ELF-1 (cell line): ENCODE data around the gene TSR3.

Experiments
- DNase-seq: peaks from one replicate; pipeline ENCODE4 v3.0.0-alpha.2; 2016; ENCODE audit warnings: low read depth, low spot score

Gene TSR3

GRCh38 chr16:1351582-1352362, at the start of gene TSR3, which contains the start of gene GNPTG:
Gene TSR3 (minus strand): TSS chr16:1351878. CDS start chr16:1351804, 74 bp downstream.
Gene GNPTG (plus strand): TSS chr16:1351931. CDS start chr16:1351966, 35 bp downstream.
- peak; percentile 75 for DNase-seq

GRCh38 chr16:1401061-1401757, 49.5 kb upstream of the TSR3 start:
- no peak for DNase-seq

GRCh38 chr16:1398826-1399581, 47.3 kb upstream of the TSR3 start:
- no peak for DNase-seq

GRCh38 chr16:1398351-1398750, 46.7 kb upstream of the TSR3 start:
- no peak for DNase-seq

GRCh38 chr16:1397779-1398178, 46.1 kb upstream of the TSR3 start:
- DNase-seq, result no peak

- DNase-seq, result no peak
Observed at GRCh38 chr16:1395444-1396031, 43.9 kb upstream of the TSR3 start.

DNA sequence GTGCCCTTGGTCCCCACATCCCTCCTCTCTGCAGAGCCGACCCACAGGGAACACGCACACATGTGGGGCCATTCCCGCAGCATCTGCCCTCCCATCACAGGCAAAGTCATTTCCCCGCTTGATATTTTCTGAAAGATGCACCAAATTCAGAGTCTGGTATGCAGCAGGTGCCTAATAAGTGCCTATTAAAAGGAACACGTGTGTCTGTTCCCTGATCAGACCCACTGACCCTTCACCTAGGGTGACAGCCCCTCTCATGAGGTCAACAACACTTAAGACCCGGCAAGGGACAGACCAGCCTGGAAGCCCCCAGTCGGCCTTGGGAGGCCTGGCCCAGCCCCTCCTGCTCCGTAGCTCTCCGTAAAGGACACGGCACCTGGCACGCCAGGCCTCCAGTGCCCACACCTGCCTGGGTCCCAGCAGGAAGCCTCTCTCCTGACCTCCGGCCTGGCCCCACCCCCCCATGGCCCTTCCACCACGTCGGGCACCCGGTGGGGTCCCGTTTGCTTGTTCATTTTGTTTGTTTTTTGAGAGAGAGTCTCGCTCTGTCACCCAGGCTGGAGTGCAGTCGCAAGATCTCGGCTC, 42.8 kb upstream of the TSR3 start:
- DNase-seq, result no peak

DNA sequence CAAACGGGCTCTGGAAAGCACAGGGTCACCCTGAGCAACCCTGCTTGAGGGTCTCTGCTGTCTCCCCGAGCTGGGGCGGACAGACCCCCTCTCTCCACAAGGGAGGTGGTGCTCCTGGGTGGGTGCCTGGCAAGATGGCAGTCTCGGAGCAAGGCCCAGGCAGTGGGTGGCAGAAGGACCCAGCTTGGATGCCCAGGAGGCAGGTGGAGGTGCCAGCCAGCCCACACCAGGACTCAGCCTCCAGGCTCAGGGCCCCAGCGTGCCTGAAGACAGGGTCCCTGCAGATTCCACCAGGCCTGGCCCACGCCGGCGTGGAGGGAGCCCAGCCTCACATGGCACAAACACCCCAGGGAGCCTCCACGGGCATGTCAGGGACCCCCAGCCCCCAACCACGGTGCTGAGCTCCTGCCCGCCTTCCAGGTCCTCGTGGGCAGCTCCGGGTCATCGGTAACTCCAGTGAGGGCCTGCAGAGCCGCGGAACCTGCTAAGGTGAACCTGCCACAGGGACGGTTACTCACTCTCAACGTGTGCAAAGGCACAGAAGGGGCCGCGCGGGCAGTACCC, 42.0 kb upstream of the TSR3 start:
- no peak for DNase-seq

DNA sequence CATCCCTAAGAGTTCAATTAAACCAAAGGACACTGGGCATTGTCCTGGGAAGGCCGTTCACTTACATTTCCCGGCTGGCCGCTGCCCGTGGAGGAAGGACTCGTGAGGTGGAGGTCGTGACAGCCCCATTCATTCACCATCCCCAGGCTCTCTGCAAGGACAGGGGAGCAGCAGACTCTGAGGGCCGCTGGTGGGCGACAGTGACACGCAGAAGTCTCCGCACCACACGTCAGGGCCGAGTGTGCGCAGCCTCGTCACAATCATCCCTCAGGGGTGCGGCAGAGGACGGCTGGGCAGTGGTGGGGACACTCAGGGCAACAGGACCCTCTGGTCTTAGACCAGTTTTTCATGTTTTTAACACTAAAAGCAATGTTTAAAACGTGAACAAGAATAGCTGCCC, 41.1 kb upstream of the TSR3 start:
- no peak for DNase-seq

DNA sequence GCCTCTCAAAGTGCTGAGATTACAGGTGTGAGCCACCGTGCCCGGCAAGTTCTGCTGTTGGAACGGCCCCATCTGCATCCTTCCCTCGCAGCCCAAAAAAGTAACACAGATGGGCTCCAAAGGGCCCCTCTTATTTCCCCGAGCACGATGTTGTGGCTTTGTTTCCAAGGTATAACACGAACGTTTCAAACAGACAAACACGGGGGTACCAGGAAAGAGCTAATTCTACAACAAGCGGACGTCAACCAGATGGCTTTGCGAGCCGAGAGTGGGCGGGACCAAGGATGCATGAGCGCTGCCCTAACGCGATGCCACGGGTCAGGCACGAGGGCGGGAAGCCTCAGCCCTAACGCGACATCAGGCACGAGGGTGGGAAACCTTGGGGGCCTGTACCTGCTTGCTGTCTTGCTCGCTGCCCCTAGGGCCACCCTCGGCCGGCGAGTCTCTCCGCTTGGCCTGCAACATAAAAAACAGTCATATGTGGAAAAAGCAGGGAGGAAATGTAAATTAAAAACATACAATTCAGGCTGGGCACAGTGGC, 38.6 kb upstream of the TSR3 start:
- no peak for DNase-seq

DNA sequence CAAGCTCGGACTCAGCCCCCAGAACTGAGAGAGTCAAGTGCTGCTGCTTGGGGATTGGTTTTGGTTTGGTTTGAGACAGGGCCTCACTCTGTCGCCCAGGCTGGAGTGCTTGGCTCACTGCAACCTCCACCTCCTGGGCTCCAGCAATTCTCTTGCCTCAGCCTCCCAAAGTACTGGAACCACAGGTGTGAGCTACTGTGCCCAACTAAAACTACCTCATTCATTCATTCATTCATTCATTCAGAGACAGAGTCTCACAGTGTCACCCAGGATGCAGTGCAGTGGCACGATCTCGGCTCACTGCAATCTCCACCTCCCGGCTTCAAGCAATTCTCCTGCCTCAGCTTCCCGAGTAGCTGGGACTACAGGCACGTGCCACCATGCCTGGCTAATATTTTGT, 38.1 kb upstream of the TSR3 start:
- DNase-seq, result no peak

GRCh38 chr16:1387331-1387730, 35.7 kb upstream of the TSR3 start:
- DNase-seq, result no peak

DNA sequence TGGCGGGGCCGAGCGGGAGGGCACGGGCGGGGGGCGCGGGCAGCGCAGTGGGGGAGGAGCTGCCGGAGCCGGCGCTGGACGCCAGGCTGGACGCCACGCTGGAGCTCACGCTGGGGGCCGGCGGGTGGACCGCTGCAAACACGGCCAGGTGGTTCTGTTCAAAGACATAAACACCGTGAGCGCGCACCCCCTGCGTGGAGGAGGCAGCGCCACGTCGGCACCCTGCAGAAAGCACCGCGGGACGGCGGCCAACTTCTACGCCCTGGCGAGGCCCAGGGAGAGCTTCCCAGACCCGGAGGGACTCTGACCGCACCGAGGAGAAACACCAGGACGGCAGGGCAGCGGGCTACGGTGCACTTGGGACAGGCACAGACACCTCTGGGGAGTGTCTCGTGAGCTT, 33.6 kb upstream of the TSR3 start:
- DNase-seq, result no peak

DNA sequence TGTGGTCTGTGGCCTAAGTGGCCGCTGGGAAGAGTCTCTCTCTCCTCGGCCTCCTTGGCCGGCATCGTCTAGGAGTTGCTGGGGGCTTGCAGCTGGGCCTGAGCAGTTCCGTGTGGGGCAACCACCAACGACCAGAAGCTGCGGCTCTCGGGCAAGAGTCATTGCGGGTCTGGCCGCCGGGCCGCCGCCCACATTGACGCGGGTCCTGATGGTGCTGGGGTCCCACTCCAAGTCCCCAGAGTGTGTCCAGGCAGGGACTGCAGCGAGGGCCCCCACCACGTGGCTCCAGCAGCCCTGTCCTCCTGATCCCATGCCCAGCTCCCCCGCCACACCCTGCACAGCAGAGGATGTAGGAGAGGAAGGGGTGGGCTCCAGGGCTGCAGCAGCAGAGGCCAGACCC, 31.9 kb upstream of the TSR3 start:
- no peak for DNase-seq

DNA sequence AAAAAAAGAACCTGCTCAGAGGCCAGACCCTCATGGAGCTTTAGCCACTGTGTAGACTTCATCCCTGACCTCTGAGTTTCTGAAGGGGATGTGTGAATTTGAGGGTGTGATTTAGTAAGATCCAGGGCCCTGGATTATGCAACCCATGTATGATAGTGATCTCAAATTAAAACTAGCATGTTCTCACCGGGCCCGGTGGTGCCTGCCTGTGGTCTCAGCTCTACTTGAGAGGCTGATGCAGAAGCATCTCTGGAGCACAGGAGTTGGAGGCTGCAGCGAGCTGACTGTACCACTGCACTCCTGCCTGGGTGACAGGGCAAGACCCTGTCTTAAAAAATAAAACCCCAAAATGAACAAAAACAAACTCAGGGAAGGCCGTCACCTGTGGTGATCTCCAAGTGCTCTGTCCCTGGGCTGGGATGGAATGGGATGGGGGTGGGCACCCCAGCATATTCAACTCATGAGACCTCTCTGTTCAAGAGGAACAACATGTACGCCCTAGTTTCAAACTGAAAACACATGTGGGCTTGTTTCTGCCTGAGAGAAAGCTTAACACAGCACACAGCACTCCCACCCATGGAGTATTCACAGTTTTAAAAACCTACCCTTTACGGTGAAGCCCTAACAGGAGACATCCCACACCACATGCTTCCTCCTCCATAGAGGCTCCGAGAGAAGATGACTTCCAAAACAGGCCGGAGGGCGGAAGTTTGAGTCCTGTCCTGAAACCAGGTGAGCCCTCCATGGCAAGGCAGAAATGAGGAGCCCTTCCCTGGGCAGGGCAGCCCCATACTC, 30.1 kb upstream of the TSR3 start:
- no peak for DNase-seq

GRCh38 chr16:1380195-1380594, 28.5 kb upstream of the TSR3 start:
- no peak for DNase-seq

GRCh38 chr16:1379304-1380076, 27.8 kb upstream of the TSR3 start:
- peak; percentile 73 for DNase-seq

GRCh38 chr16:1378804-1379303, 27.2 kb upstream of the TSR3 start:
- DNase-seq, result peak; percentile 78
